Endothelial cell (in vitro differentiated cells): ENCODE results near the gene E2F7. TPM values are rescaled to one million over a fixed set of nuclear protein-coding genes. Genes with fewer than 3 reads are reported as not detected.

ENCODE experiments used
- DNase-seq: peaks from one replicate; pipeline ENCODE4 v3.0.0; 2021; ENCODE audit warnings: low spot score
- H3K27ac Mint-ChIP-seq: one replicate; pipeline ENCODE4 v1.8.0; 2021; ENCODE audit warnings: mixed read lengths, inconsistent platforms; ENCODE audit not compliant: unreplicated experiment
- H3K27me3 Mint-ChIP-seq: one replicate; pipeline ENCODE4 v1.8.0; 2021; ENCODE audit warnings: mild to moderate bottlenecking, moderate library complexity, mixed read lengths, inconsistent platforms; ENCODE audit not compliant: unreplicated experiment
- H3K36me3 Mint-ChIP-seq: one replicate; pipeline ENCODE4 v1.8.0; 2021; ENCODE audit warnings: mild to moderate bottlenecking, low read depth, mixed read lengths, inconsistent platforms; ENCODE audit not compliant: unreplicated experiment
- H3K4me1 Mint-ChIP-seq: one replicate; pipeline ENCODE4 v1.8.0; 2021; ENCODE audit warnings: mild to moderate bottlenecking, mixed read lengths, inconsistent platforms; ENCODE audit not compliant: unreplicated experiment
- H3K4me3 Mint-ChIP-seq: one replicate; pipeline ENCODE4 v1.8.0; 2021; ENCODE audit warnings: mild to moderate bottlenecking, mixed read lengths, inconsistent platforms; ENCODE audit not compliant: unreplicated experiment
- H3K9me3 Mint-ChIP-seq: one replicate; pipeline ENCODE4 v1.8.0; 2021; ENCODE audit warnings: mixed read lengths, inconsistent platforms; ENCODE audit not compliant: unreplicated experiment
- CTCF ChIP-seq: fragments of 200-600 bp; sonication (generic); IDR thresholded peaks from one replicate; pipeline ENCODE4 v1.5.0; 2021; ENCODE audit warnings: antibody characterized with exemption; ENCODE audit not compliant: unreplicated experiment
- total RNA-seq: library from RNA; stranded (reverse); fragmentation: NEBNext Ultra II Directional; extraction: Animal tissue kit (Norgen Biotek cat#: 25700); gene quantifications from one replicate; pipeline ENCODE4 v1.2.1, GENCODE V29; 2021; ENCODE audit not compliant: unreplicated experiment

Gene E2F7
- total RNA-seq, 1 donor from 2014 or later: 6.2 TPM

GRCh38 chr12:77023501-77023900 lies 41.9 kb downstream of the E2F7 start:
- DNase-seq: no peak
- Mint-ChIP-seq H3K36me3 (peaks cover 4% of the 10 kb centered on the region), H3K4me3 (no peak overlapping the region), H3K27ac (no peak overlapping the region), H3K9me3 (no peaks in the 10 kb centered on the region), H3K27me3 (peaks cover 4% of the 10 kb centered on the region), H3K4me1 (peaks cover 14% of the 10 kb centered on the region)
- TF ChIP-seq CTCF: no peak

GRCh38 chr12:77019920-77020319 lies 45.4 kb downstream of the E2F7 start:
- H3K4me3 Mint-ChIP-seq: no peak overlapping the region
- H3K27me3 Mint-ChIP-seq: peaks cover 7% of the 10 kb centered on the region
- no peak overlapping the region for H3K27ac Mint-ChIP-seq
- H3K36me3 Mint-ChIP-seq: peaks cover 10% of the 10 kb centered on the region
- DNase-seq: no peak
- no peak for TF ChIP-seq CTCF
- no peaks in the 10 kb centered on the region for H3K9me3 Mint-ChIP-seq
- peaks cover 19% of the 10 kb centered on the region for H3K4me1 Mint-ChIP-seq

- Mint-ChIP-seq H3K4me1 (peaks cover 8% of the 10 kb centered on the region), H3K27ac (no peak overlapping the region), H3K36me3 (peaks cover 10% of the 10 kb centered on the region), H3K9me3 (no peaks in the 10 kb centered on the region), H3K27me3 (peaks cover 7% of the 10 kb centered on the region), H3K4me3 (no peak overlapping the region)
- DNase-seq: no peak
- no peak for TF ChIP-seq CTCF
Measured at GRCh38 chr12:77016606-77017005, 48.8 kb downstream of the E2F7 start.

GRCh38 chr12:77013091-77013490 lies 52.3 kb downstream of the E2F7 start:
- H3K27me3 Mint-ChIP-seq: peaks cover 5% of the 10 kb centered on the region
- H3K36me3 Mint-ChIP-seq: peaks cover 6% of the 10 kb centered on the region
- H3K4me1 Mint-ChIP-seq: peaks cover 6% of the 10 kb centered on the region
- no peak overlapping the region for H3K27ac Mint-ChIP-seq
- no peak for DNase-seq
- no peaks in the 10 kb centered on the region for H3K9me3 Mint-ChIP-seq
- no peak for TF ChIP-seq CTCF
- H3K4me3 Mint-ChIP-seq: no peak overlapping the region

GRCh38 chr12:77010691-77011548 lies 54.4 kb downstream of the E2F7 start:
- no peaks in the 10 kb centered on the region for H3K36me3 Mint-ChIP-seq
- H3K27me3 Mint-ChIP-seq: no peaks in the 10 kb centered on the region
- TF ChIP-seq CTCF: peak; percentile 78
- H3K4me3 Mint-ChIP-seq: no peak overlapping the region
- no peak overlapping the region for H3K27ac Mint-ChIP-seq
- peak; percentile 79 for DNase-seq
- H3K4me1 Mint-ChIP-seq: peaks cover 2% of the 10 kb centered on the region
- H3K9me3 Mint-ChIP-seq: no peaks in the 10 kb centered on the region
